Caco-2 (cell line): ENCODE data around the gene AXIN1. TPM values are rescaled to one million over a fixed set of nuclear protein-coding genes. Genes with fewer than 3 reads are reported as not detected.

ENCODE experiments used
- BruUV-seq: library from RNA; stranded (reverse); fragments of 400-500 nt; replicated peaks from 2 replicates; lab custom pipeline; 2021; lab: Mats Ljungman, UMichigan
- CTCF ChIA-PET: fragments of 300-600 bp; sonication (Branson Sonifier 250); formaldehyde crosslinking; loops from one replicate; lab custom pipeline; 2022; ENCODE audit warnings: antibody characterized with exemption; lab: Charles Lee
- POLR2A ChIA-PET: fragments of 300-600 bp; sonication (Branson Sonifier 250); formaldehyde crosslinking; loops from one replicate; lab custom pipeline; 2022; ENCODE audit warnings: antibody characterized with exemption; lab: Charles Lee
- DNase-seq, 2 experiments: peaks; one replicate each; pipeline versions ENCODE4 v3.0.0 to v3.0.0-alpha.2; 2020 to 2022
- H3K27me3 ChIP-seq: replicated peaks from 2 replicates; pipeline ENCODE4 v1.6.0; 2011; ENCODE audit warnings: low read length; ENCODE audit not compliant: control insufficient read depth, insufficient read depth
- H3K36me3 ChIP-seq: 2 replicates; pipeline ENCODE4 v1.5.1; 2011; ENCODE audit warnings: low read length; ENCODE audit not compliant: control insufficient read depth, insufficient read depth
- H3K4me1 ChIP-seq: fragments of 250-450 bp; sonication (Bioruptor Pico); 2 replicates; pipeline ENCODE4 v1.5.1; 2020; ENCODE audit warnings: mild to moderate bottlenecking
- H3K4me3 ChIP-seq: 2 replicates; pipeline ENCODE4 v1.5.1; 2011; ENCODE audit warnings: low read depth, mild to moderate bottlenecking, control low read depth, low read length
- H3K9me3 ChIP-seq: fragments of 250-450 bp; sonication (Bioruptor Pico); 2 replicates; pipeline ENCODE4 v1.5.1; 2020; ENCODE audit warnings: mild to moderate bottlenecking, moderate library complexity
- H3K27ac Mint-ChIP-seq: one replicate; pipeline ENCODE4 v1.8.0; 2022; ENCODE audit warnings: mixed read lengths; ENCODE audit not compliant: unreplicated experiment
- H3K27me3 Mint-ChIP-seq: one replicate; pipeline ENCODE4 v1.8.0; 2022; ENCODE audit warnings: mixed read lengths; ENCODE audit not compliant: insufficient read depth, unreplicated experiment
- H3K36me3 Mint-ChIP-seq: one replicate; pipeline ENCODE4 v1.8.0; 2022; ENCODE audit warnings: mild to moderate bottlenecking, mixed read lengths; ENCODE audit not compliant: insufficient read depth, unreplicated experiment
- H3K4me1 Mint-ChIP-seq: one replicate; pipeline ENCODE4 v1.8.0; 2022; ENCODE audit warnings: low read depth, mixed read lengths; ENCODE audit not compliant: unreplicated experiment
- H3K4me3 Mint-ChIP-seq: one replicate; pipeline ENCODE4 v1.8.0; 2022; ENCODE audit warnings: mild to moderate bottlenecking, moderate library complexity, mixed read lengths; ENCODE audit not compliant: unreplicated experiment
- H3K9me3 Mint-ChIP-seq: one replicate; pipeline ENCODE4 v1.8.0; 2022; ENCODE audit warnings: mixed read lengths; ENCODE audit not compliant: unreplicated experiment
- CTCF ChIP-seq, 2 experiments: fragments of 200-600 bp in 1 of 2; IDR thresholded peaks; 1 replicate in 1 of 2; 2 replicates in 1 of 2; pipeline versions ENCODE4 v1.5.1 to v1.8.0; 2011 to 2022; ENCODE audit warnings: antibody characterized with exemption in 1 of 2, control low read depth in 1 of 2, inconsistent platforms in 1 of 2, low read depth in 1 of 2, low read length in 1 of 2, mild to moderate bottlenecking in 1 of 2, moderate library complexity in 1 of 2; ENCODE audit not compliant: insufficient read depth in 1 of 2, severe bottlenecking in 1 of 2, unreplicated experiment in 1 of 2
- intact Hi-C: fragments of 100-400 bp; cut with micrococcal nuclease; formaldehyde crosslinking; loops from one replicate; pipeline ENCODE4 v1.10.0; 2022; ENCODE audit not compliant: unreplicated experiment
- total RNA-seq: library from RNA; stranded (reverse); gene quantifications from 2 replicates; pipeline ENCODE4 v1.2.3, GENCODE V29; 2022

Gene AXIN1
- total RNA-seq, 1 experiment from 2014 or later: 34.5 TPM

DNA sequence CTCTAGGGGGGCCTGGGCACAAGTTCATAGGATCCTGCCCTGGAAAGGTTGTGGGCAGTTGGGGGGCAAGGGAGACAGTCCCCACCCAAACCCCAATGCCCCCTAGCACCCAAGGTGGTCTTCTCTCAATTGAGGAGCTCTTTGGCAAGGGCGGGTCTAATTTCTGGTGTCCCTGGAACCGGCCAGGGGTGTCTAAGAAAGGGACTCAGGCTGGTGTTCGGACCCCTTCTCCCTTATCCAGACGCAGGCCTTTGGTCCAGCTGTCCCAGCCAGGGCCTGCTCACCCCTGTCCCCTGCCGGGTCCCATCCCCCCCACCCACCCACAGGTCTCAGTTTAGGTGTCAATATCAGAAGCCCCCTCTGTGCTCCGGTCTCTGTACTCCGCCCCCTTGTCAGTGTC is 73.0 kb downstream of the AXIN1 start:
- no peak overlapping the region for H3K4me3 ChIP-seq
- no TSS peak for BruUV-seq
- no peaks in the 10 kb centered on the region for H3K4me1 Mint-ChIP-seq
- ChIA-PET CTCF (interaction anchor here (1.5 kb wide), 1 partner anchor 73 kb away, joined by 8 read pairs; the partner anchor contains the start of gene AXIN1), POLR2A (no interaction called here)
- DNase-seq: no peak
- H3K9me3 Mint-ChIP-seq: no peaks in the 10 kb centered on the region
- intact Hi-C loops: no loop called here
- no peak for TF ChIP-seq CTCF (IDR thresholded peaks at IDR 0.05; ENCODE audit: insufficient read depth in 1 of 2, low read depth in 1 of 2, low read length in 1 of 2, severe bottlenecking in 1 of 2, unreplicated experiment in 1 of 2)
- no peaks in the 10 kb centered on the region; the same call in 1 of the 2 replicates for H3K27me3 ChIP-seq
- no peaks in the 10 kb centered on the region for H3K27me3 Mint-ChIP-seq
- H3K27ac Mint-ChIP-seq: no peak overlapping the region
- no peak overlapping the region for H3K4me3 Mint-ChIP-seq
- H3K4me1 ChIP-seq: no peaks in the 10 kb centered on the region
- H3K36me3 Mint-ChIP-seq: peaks cover 5% of the 10 kb centered on the region
- H3K36me3 ChIP-seq: no peaks in the 10 kb centered on the region
- H3K9me3 ChIP-seq: no peaks in the 10 kb centered on the region

- H3K4me1 Mint-ChIP-seq: no peaks in the 10 kb centered on the region
- BruUV-seq: no TSS peak
- no peaks in the 10 kb centered on the region for H3K9me3 Mint-ChIP-seq
- Histone ChIP-seq H3K36me3 (no peaks in the 10 kb centered on the region), H3K4me1 (no peaks in the 10 kb centered on the region), H3K9me3 (no peaks in the 10 kb centered on the region), H3K27me3 (no peaks in the 10 kb centered on the region; the same call in 1 of the 2 replicates), H3K4me3 (no peak overlapping the region)
- POLR2A ChIA-PET: no interaction called here
- no peaks in the 10 kb centered on the region for H3K36me3 Mint-ChIP-seq
- CTCF ChIA-PET: interaction anchor here (1.1 to 1.5 kb wide), 2 partner anchors 39 to 74 kb away, joined by 3 to 8 read pairs; partner anchors contain the start of gene AXIN1
- peak in 1 of 2 experiments; percentile 33 for DNase-seq
- intact Hi-C loops: no loop called here
- no peaks in the 10 kb centered on the region for H3K27me3 Mint-ChIP-seq
- no peak overlapping the region for H3K27ac Mint-ChIP-seq
- no peak overlapping the region for H3K4me3 Mint-ChIP-seq
- no peak for TF ChIP-seq CTCF (IDR thresholded peaks at IDR 0.05; ENCODE audit: insufficient read depth in 1 of 2, low read depth in 1 of 2, low read length in 1 of 2, severe bottlenecking in 1 of 2, unreplicated experiment in 1 of 2)
Observed at GRCh38 chr16:278863-279366, 73.6 kb downstream of the AXIN1 start.

DNA sequence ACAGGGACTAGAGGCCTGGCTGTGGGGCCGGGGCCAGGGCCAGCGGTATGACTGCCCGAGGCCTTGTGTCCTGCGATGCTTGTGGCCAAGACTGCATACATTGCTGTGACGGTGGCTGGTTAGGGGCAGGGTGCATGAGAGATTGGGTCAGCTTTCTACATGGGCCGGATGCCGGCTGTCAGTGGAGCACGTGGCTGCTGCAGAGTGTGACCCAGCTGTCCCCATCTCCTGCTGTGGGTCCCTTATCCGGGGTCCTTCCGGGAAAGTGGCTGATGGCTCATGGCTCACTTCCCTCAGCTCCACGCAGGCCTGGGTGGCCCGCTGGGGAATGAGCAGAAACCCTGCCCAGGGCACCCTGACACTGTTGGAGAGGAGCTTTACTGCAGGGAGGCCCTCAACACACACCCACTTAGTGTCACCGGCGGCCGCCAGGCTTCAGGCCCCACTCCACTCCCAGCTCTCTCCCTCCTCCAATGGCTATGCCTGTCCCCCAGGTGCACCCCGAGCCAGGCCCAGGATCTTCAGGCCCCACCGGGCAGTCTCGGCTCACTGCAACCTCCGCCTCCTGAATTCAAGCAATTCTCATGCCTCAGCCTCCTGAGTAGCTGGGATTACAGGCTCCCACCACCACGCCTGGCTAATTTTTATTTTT is 76.0 kb downstream of the AXIN1 start:
- Histone ChIP-seq H3K4me1 (no peaks in the 10 kb centered on the region), H3K4me3 (no peak overlapping the region), H3K27me3 (no peaks in the 10 kb centered on the region; the same call in 1 of the 2 replicates), H3K9me3 (no peaks in the 10 kb centered on the region), H3K36me3 (no peaks in the 10 kb centered on the region)
- TF ChIP-seq CTCF (IDR thresholded peaks at IDR 0.05; ENCODE audit: insufficient read depth in 1 of 2, low read depth in 1 of 2, low read length in 1 of 2, severe bottlenecking in 1 of 2, unreplicated experiment in 1 of 2): no peak
- Mint-ChIP-seq H3K27ac (no peak overlapping the region), H3K9me3 (no peaks in the 10 kb centered on the region), H3K36me3 (no peaks in the 10 kb centered on the region), H3K4me1 (no peaks in the 10 kb centered on the region), H3K27me3 (no peaks in the 10 kb centered on the region), H3K4me3 (peak overlapping the region; percentile 54)
- POLR2A ChIA-PET: no interaction called here
- CTCF ChIA-PET: no interaction called here
- BruUV-seq: no TSS peak
- DNase-seq: no peak
- intact Hi-C loops: no loop called here
